Lung (tissue), 12 donors: Measurements from ENCODE around the gene ADAMTS1. TPM values are rescaled to one million over a fixed set of nuclear protein-coding genes. Genes with fewer than 3 reads are reported as not detected.
A peak's percentile ranks its signal among the peaks of the same experiment; 100 is the strongest.

Experiments used
- ATAC-seq: fragments of 200-7000 bp; cut with Tn5 transposase; one replicate; pipeline ENCODE4 v1.9.1; 2020; ENCODE audit warnings: moderate number of reproducible peaks; ENCODE audit not compliant: insufficient read depth, low FRiP score
- DNase-seq, 3 donors: peaks; one replicate each; pipeline ENCODE4 v3.0.0-alpha.2; 2013 to 2017
- H3K27ac ChIP-seq, 2 donors: one replicate each; pipeline ENCODE4 v1.5.1; 2013; ENCODE audit warnings: mild to moderate bottlenecking in 2 of 2, moderate library complexity in 2 of 2, control low read depth in 1 of 2, inconsistent platforms in 1 of 2, low read depth in 1 of 2, low read length in 1 of 2
- H3K27me3 ChIP-seq, 3 donors: one replicate each; pipeline ENCODE4 v1.5.1; 2013; ENCODE audit warnings: low read length in 2 of 3; ENCODE audit not compliant: control insufficient read depth in 3 of 3, insufficient read depth in 3 of 3
- H3K36me3 ChIP-seq, 4 donors: one replicate each; pipeline ENCODE4 v1.5.1; 2013; ENCODE audit warnings: low read length in 4 of 4, mild to moderate bottlenecking in 1 of 4, moderate library complexity in 1 of 4; ENCODE audit not compliant: control insufficient read depth in 4 of 4, insufficient read depth in 4 of 4
- H3K4me1 ChIP-seq, 5 donors: one replicate each; pipeline ENCODE4 v1.5.1; 2013; ENCODE audit warnings: low read length in 5 of 5, mild to moderate bottlenecking in 2 of 5, moderate library complexity in 1 of 5; ENCODE audit not compliant: control insufficient read depth in 5 of 5, insufficient read depth in 5 of 5
- H3K4me3 ChIP-seq: one replicate; pipeline ENCODE4 v1.5.1; 2013; ENCODE audit warnings: mild to moderate bottlenecking, control low read depth, moderate library complexity
- H3K9ac ChIP-seq, 2 donors: one replicate each; pipeline ENCODE4 v1.5.1; 2013; ENCODE audit warnings: low read length in 2 of 2, control low read depth in 1 of 2; ENCODE audit not compliant: insufficient read depth in 1 of 2
- H3K9me3 ChIP-seq, 4 donors: one replicate each; pipeline ENCODE4 v1.5.1; 2013; ENCODE audit warnings: low read length in 3 of 4, mild to moderate bottlenecking in 1 of 4, moderate library complexity in 1 of 4; ENCODE audit not compliant: control insufficient read depth in 4 of 4, insufficient read depth in 3 of 4
- WGBS, 2 donors: extraction: QIAGEN DNeasy Blood & Tissue Kit; methylation state at CpG; one replicate each; pipeline ENCODE4 v1.1.7; 2013; 5-methylcytosine and 5-hydroxymethylcytosine counted together
- polyA plus RNA-seq, 2 donors: library from polyadenylated mRNA; stranded (reverse); fragments of 200-250 nt; gene quantifications; one replicate each; pipeline ENCODE4 v1.2.1, GENCODE V29; 2013
- total RNA-seq, 2 donors: library from RNA; depleted of rRNA in 1 of 2; stranded (reverse); fragments of >200 nt in 1 of 2; gene quantifications; one replicate each; pipeline ENCODE4 v1.2.1, GENCODE V29; 2014 to 2021
- TF ChIP-seq, protein P1 (sequence below): IDR thresholded peaks from 2 replicates; pipeline ENCODE4 v1.5.1; 2012; ENCODE audit warnings: mild to moderate bottlenecking; ENCODE audit errors: control extremely low read depth, extremely low read depth
- donor health status: control.
- donor health status: control.
- donor health status: Bipolar disorder and iron deficiency.
- donor health status: healthy.
- donor health status: DM: yes; HTN: yes; CAD: no.

The ADAMTS1 gene
- total and polyA plus RNA-seq, 4 donors: 15.3 to 165 (median 84.4) TPM

- Histone ChIP-seq H3K4me3 (peak overlapping the region; percentile 39), H3K9ac (no peak overlapping the region), H3K9me3 (no peaks in the 10 kb centered on the region), H3K27ac (no peak overlapping the region), H3K4me1 (peaks cover 3 to 19% (median 9%) of the 10 kb centered on the region in 5 donors), H3K36me3 (peaks cover 3 to 54% (median 33%) of the 10 kb centered on the region in 4 donors), H3K27me3 (no peaks in the 10 kb centered on the region)
- WGBS, 2 donors: 77 to 83% methylated on average over 7 of the region's 7 CpGs
- no peak for ATAC-seq
- DNase-seq: peak in 2 of 3 donors; percentile 44 to 56
- TF ChIP-seq, protein P1, sequence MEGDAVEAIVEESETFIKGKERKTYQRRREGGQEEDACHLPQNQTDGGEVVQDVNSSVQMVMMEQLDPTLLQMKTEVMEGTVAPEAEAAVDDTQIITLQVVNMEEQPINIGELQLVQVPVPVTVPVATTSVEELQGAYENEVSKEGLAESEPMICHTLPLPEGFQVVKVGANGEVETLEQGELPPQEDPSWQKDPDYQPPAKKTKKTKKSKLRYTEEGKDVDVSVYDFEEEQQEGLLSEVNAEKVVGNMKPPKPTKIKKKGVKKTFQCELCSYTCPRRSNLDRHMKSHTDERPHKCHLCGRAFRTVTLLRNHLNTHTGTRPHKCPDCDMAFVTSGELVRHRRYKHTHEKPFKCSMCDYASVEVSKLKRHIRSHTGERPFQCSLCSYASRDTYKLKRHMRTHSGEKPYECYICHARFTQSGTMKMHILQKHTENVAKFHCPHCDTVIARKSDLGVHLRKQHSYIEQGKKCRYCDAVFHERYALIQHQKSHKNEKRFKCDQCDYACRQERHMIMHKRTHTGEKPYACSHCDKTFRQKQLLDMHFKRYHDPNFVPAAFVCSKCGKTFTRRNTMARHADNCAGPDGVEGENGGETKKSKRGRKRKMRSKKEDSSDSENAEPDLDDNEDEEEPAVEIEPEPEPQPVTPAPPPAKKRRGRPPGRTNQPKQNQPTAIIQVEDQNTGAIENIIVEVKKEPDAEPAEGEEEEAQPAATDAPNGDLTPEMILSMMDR: no peak
Observed at GRCh38 chr21:26840912-26841311, 4.3 kb downstream of the ADAMTS1 start.

GRCh38 chr21:26840201-26840600 lies 5.0 kb downstream of the ADAMTS1 start:
- DNase-seq (no peak), ATAC-seq (no peak)
- Histone ChIP-seq H3K9ac (no peak overlapping the region), H3K9me3 (no peaks in the 10 kb centered on the region), H3K4me3 (no peak overlapping the region), H3K36me3 (peaks cover 3 to 54% (median 33%) of the 10 kb centered on the region in 4 donors), H3K27ac (peak overlapping the region in 1 of 2 donors; percentile 7), H3K4me1 (peaks cover 3 to 19% (median 9%) of the 10 kb centered on the region in 5 donors), H3K27me3 (no peaks in the 10 kb centered on the region)
- TF ChIP-seq, protein P1: no peak
- 75 to 77% methylated on average over 10 of the region's 10 CpGs for WGBS, 2 donors

DNA sequence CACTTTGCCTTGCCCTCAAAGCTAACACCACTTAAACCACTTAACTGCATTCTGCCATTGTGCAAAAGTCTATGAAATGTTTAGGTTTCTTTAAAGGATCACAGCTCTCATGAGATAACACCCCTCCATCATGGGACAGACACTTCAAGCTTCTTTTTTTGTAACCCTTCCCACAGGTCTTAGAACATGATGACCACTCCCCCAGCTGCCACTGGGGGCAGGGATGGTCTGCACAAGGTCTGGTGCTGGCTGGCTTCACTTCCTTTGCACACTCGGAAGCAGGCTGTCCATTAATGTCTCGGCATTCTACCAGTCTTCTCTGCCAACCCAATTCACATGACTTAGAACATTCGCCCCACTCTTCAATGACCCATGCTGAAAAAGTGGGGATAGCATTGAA lies 7.7 kb downstream of the ADAMTS1 start:
- H3K9me3 ChIP-seq: no peaks in the 10 kb centered on the region
- no peak overlapping the region for H3K4me3 ChIP-seq
- DNase-seq (no peak), ATAC-seq (no peak)
- peaks cover 3 to 16% (median 7%) of the 10 kb centered on the region in 5 donors for H3K4me1 ChIP-seq
- H3K27me3 ChIP-seq: no peaks in the 10 kb centered on the region
- TF ChIP-seq, protein P1: no peak
- H3K27ac ChIP-seq: no peak overlapping the region
- WGBS, 2 donors: 77 to 82% methylated on average over 3 of the region's 3 CpGs
- H3K36me3 ChIP-seq: peaks cover 3 to 54% (median 33%) of the 10 kb centered on the region in 4 donors
- H3K9ac ChIP-seq: no peak overlapping the region

- peaks cover 0 to 44% (median 27%) of the 10 kb centered on the region in 4 donors for H3K36me3 ChIP-seq
- no peaks in the 10 kb centered on the region for H3K27me3 ChIP-seq
- DNase-seq: no peak
- TF ChIP-seq, protein P1: no peak
- H3K4me3 ChIP-seq: no peak overlapping the region
- no peaks in the 10 kb centered on the region for H3K9me3 ChIP-seq
- H3K9ac ChIP-seq: no peak overlapping the region
- no peak overlapping the region for H3K27ac ChIP-seq
- 77 to 94% methylated on average over 3 of the region's 3 CpGs for WGBS, 2 donors
- no peak for ATAC-seq
- H3K4me1 ChIP-seq: peaks cover 0 to 9% (median 3%) of the 10 kb centered on the region in 5 donors
Observed at GRCh38 chr21:26836528-26836927, 8.7 kb downstream of the ADAMTS1 start.
